HepG2 (cell line): Measurements from ENCODE around the gene KATNB1. TPM values are rescaled to one million over a fixed set of nuclear protein-coding genes. Genes with fewer than 3 reads are reported as not detected.
A peak's percentile ranks its signal among the peaks of the same experiment; 100 is the strongest.

ENCODE experiments used
- GPN1 ChIP-seq: sonication (generic); formaldehyde crosslinking; IDR thresholded peaks from 2 replicates; pipeline ENCODE4 v1.5.1; 2020; ENCODE audit warnings: missing genetic modification reagents, borderline replicate concordance
- NFAT5 ChIP-seq: sonication (generic); formaldehyde crosslinking; IDR thresholded peaks from 2 replicates; pipeline ENCODE4 v1.4.0; 2020; ENCODE audit warnings: missing genetic modification reagents
- PAWR ChIP-seq: sonication (generic); formaldehyde crosslinking; IDR thresholded peaks from 2 replicates; pipeline ENCODE4 v1.4.0; 2020; ENCODE audit warnings: missing genetic modification reagents, mild to moderate bottlenecking, borderline replicate concordance
- POLR2AphosphoS2 ChIP-seq: IDR thresholded peaks from 2 replicates; pipeline ENCODE4 v1.6.1; 2011; ENCODE audit warnings: low read depth, low read length, improper control_type of control experiment
- RBAK ChIP-seq: sonication (generic); formaldehyde crosslinking; IDR thresholded peaks from 2 replicates; pipeline ENCODE4 v1.5.1; 2020; ENCODE audit warnings: mild to moderate bottlenecking, missing genetic modification reagents
- SAFB2 ChIP-seq: sonication (generic); formaldehyde crosslinking; IDR thresholded peaks from 2 replicates; pipeline ENCODE4 v1.5.1; 2020; ENCODE audit warnings: missing genetic modification reagents, low read depth, mild to moderate bottlenecking, borderline replicate concordance
- SIN3B ChIP-seq: fragments of 150-350 bp; IDR thresholded peaks from 2 replicates; pipeline ENCODE4 v1.6.1; 2014; ENCODE audit warnings: low read length
- ZBTB7A ChIP-seq: sonication (generic); formaldehyde crosslinking; IDR thresholded peaks from 2 replicates; pipeline ENCODE4 v1.8.0; 2022; ENCODE audit warnings: mild to moderate bottlenecking, missing genetic modification reagents
- ZEB1 ChIP-seq: IDR thresholded peaks from 2 replicates; pipeline ENCODE4 v1.6.1; 2012; ENCODE audit warnings: mild to moderate bottlenecking, low read depth, inconsistent platforms; ENCODE audit not compliant: insufficient replicate concordance
- ZNF260 ChIP-seq: sonication (generic); formaldehyde crosslinking; IDR thresholded peaks from 2 replicates; pipeline ENCODE4 v1.4.0; 2020; ENCODE audit warnings: missing genetic modification reagents, low read depth, mild to moderate bottlenecking, borderline replicate concordance
- ZNF34 ChIP-seq: sonication (generic); formaldehyde crosslinking; IDR thresholded peaks from 2 replicates; pipeline ENCODE4 v1.4.0; 2020; ENCODE audit warnings: mild to moderate bottlenecking, missing genetic modification reagents, borderline replicate concordance
- ZNF616 ChIP-seq: sonication (generic); formaldehyde crosslinking; IDR thresholded peaks from 2 replicates; pipeline ENCODE4 v1.5.0; 2020; ENCODE audit warnings: low read depth, mild to moderate bottlenecking, missing genetic modification reagents
- polyA plus RNA-seq, 8 experiments: library from polyadenylated mRNA; depleted of rRNA in 3 of 8; stranded (reverse) in 7 of 8; unstranded in 1 of 8; fragments of >200 nt; fragmentation: Illumina TruSeq in 4 of 8; extraction: Trizol in 4 of 8; gene quantifications; 2 replicates each; pipeline versions ENCODE4 v1.2.1 to v1.2.3, GENCODE V29; 2011 to 2016; ENCODE audit warnings: low read depth in 4 of 8, missing spikeins in 1 of 8, mixed read lengths in 1 of 8; ENCODE audit not compliant: insufficient read depth in 1 of 8
- total RNA-seq, 5 experiments: library from RNA; depleted of rRNA; stranded (reverse); fragments of >200 nt; fragmentation: Illumina TruSeq; extraction: Trizol; gene quantifications; 2 replicates each; pipeline ENCODE4 v1.2.3, GENCODE V29; 2016; ENCODE audit warnings: low read depth in 1 of 5
- TF ChIP-seq, protein P1 (sequence below), 2 experiments: sonication (generic) in 1 of 2; formaldehyde crosslinking in 1 of 2; IDR thresholded peaks; 2 replicates each; pipeline versions ENCODE4 v1.4.0 to v1.6.1; 2018 to 2020; ENCODE audit warnings: missing genetic modification reagents in 2 of 2, borderline replicate concordance in 1 of 2, low read depth in 1 of 2, mild to moderate bottlenecking in 1 of 2, missing biosample characterization in 1 of 2
- TF ChIP-seq, protein P2 (sequence below): sonication (generic); formaldehyde crosslinking; IDR thresholded peaks from 2 replicates; pipeline ENCODE4 v1.4.0; 2020; ENCODE audit warnings: missing genetic modification reagents
- TF ChIP-seq, protein P3 (sequence below): sonication (generic); formaldehyde crosslinking; IDR thresholded peaks from 2 replicates; pipeline ENCODE4 v1.4.0; 2020; ENCODE audit warnings: missing genetic modification reagents
- TF ChIP-seq, protein P4 (sequence below): sonication (generic); formaldehyde crosslinking; IDR thresholded peaks from 2 replicates; pipeline ENCODE4 v1.4.0; 2020; ENCODE audit warnings: missing genetic modification reagents

The KATNB1 gene
- total and polyA plus RNA-seq, 2 of the 13 experiments (the other 11 are each of a cell fraction or from before 2014, with no cell fraction given): 31.5 to 43.5 TPM

DNA sequence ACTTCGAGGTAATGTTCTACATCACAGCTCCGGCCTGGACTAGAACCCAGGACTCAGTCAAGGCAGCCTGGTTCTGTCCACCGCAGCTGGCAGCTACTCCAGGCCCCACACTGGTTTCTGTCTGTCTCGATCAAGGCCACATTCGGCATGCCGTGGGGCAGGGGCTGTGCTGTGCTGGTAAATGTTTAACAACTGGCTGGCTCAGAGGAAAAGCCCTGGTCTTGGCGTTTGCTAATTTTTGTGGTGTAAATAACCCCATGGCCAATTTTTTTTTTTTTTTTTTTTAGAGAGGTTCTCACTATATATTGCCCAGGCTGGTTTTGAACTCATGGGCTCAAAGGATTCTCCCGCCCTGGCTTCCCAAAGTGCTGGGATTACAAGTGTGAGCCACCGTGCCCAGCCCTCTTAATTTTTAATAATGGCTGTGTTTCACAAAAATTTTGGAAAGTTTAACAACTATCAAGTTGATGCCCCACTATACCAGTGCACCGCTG lies 41.3 kb upstream of the KATNB1 start (continued):
- TF ChIP-seq, protein P1, sequence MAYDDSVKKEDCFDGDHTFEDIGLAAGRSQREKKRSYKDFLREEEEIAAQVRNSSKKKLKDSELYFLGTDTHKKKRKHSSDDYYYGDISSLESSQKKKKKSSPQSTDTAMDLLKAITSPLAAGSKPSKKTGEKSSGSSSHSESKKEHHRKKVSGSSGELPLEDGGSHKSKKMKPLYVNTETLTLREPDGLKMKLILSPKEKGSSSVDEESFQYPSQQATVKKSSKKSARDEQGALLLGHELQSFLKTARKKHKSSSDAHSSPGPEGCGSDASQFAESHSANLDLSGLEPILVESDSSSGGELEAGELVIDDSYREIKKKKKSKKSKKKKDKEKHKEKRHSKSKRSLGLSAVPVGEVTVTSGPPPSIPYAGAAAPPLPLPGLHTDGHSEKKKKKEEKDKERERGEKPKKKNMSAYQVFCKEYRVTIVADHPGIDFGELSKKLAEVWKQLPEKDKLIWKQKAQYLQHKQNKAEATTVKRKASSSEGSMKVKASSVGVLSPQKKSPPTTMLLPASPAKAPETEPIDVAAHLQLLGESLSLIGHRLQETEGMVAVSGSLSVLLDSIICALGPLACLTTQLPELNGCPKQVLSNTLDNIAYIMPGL (CRISPR knock-in tag; IDR thresholded peaks at IDR 0.05; ENCODE audit: borderline replicate concordance in 1 of 2, low read depth in 1 of 2): peak in 1 of 2 experiments; percentile 26; a peak in 1 of 4 replicates
- no peak for TF ChIP-seq ZNF34 (CRISPR knock-in tag)
- 0 out of 2 replicates have a peak, but pooled peaks have one; percentile 52 for TF ChIP-seq RBAK (CRISPR knock-in tag)
- TF ChIP-seq GPN1 (CRISPR knock-in tag): no peak
- no peak for TF ChIP-seq ZNF260 (CRISPR knock-in tag)
- TF ChIP-seq SIN3B: no peak
- TF ChIP-seq, protein P2, sequence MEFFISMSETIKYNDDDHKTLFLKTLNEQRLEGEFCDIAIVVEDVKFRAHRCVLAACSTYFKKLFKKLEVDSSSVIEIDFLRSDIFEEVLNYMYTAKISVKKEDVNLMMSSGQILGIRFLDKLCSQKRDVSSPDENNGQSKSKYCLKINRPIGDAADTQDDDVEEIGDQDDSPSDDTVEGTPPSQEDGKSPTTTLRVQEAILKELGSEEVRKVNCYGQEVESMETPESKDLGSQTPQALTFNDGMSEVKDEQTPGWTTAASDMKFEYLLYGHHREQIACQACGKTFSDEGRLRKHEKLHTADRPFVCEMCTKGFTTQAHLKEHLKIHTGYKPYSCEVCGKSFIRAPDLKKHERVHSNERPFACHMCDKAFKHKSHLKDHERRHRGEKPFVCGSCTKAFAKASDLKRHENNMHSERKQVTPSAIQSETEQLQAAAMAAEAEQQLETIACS: no peak
- no peak for TF ChIP-seq SAFB2 (CRISPR knock-in tag)
- TF ChIP-seq, protein P3, sequence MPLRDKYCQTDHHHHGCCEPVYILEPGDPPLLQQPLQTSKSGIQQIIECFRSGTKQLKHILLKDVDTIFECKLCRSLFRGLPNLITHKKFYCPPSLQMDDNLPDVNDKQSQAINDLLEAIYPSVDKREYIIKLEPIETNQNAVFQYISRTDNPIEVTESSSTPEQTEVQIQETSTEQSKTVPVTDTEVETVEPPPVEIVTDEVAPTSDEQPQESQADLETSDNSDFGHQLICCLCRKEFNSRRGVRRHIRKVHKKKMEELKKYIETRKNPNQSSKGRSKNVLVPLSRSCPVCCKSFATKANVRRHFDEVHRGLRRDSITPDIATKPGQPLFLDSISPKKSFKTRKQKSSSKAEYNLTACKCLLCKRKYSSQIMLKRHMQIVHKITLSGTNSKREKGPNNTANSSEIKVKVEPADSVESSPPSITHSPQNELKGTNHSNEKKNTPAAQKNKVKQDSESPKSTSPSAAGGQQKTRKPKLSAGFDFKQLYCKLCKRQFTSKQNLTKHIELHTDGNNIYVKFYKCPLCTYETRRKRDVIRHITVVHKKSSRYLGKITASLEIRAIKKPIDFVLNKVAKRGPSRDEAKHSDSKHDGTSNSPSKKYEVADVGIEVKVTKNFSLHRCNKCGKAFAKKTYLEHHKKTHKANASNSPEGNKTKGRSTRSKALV (CRISPR knock-in tag): no peak
- TF ChIP-seq NFAT5 (CRISPR knock-in tag): no peak
- TF ChIP-seq, protein P4, sequence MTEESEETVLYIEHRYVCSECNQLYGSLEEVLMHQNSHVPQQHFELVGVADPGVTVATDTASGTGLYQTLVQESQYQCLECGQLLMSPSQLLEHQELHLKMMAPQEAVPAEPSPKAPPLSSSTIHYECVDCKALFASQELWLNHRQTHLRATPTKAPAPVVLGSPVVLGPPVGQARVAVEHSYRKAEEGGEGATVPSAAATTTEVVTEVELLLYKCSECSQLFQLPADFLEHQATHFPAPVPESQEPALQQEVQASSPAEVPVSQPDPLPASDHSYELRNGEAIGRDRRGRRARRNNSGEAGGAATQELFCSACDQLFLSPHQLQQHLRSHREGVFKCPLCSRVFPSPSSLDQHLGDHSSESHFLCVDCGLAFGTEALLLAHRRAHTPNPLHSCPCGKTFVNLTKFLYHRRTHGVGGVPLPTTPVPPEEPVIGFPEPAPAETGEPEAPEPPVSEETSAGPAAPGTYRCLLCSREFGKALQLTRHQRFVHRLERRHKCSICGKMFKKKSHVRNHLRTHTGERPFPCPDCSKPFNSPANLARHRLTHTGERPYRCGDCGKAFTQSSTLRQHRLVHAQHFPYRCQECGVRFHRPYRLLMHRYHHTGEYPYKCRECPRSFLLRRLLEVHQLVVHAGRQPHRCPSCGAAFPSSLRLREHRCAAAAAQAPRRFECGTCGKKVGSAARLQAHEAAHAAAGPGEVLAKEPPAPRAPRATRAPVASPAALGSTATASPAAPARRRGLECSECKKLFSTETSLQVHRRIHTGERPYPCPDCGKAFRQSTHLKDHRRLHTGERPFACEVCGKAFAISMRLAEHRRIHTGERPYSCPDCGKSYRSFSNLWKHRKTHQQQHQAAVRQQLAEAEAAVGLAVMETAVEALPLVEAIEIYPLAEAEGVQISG: peak; percentile 2; the same call in 1 of the 2 replicates
- no peak for TF ChIP-seq PAWR (CRISPR knock-in tag)
- no peak for TF ChIP-seq ZNF616
- no peak for TF ChIP-seq ZEB1
- no peak for TF ChIP-seq POLR2AphosphoS2
- TF ChIP-seq ZBTB7A (CRISPR knock-in tag): no peak
